HEK293 (cell line): Measurements from ENCODE around the gene C1QBP.

Experiments
- CTCF ChIA-PET: fragments of 350-600 bp; formaldehyde crosslinking; extraction: SDS; loops from one replicate; lab custom pipeline; 2021; ENCODE audit warnings: antibody characterized with exemption; lab: Yijun Ruan, JAX
- POLR2A ChIA-PET: fragments of 300-600 bp; formaldehyde crosslinking; extraction: SDS; loops from one replicate; lab custom pipeline; 2020; ENCODE audit warnings: antibody characterized with exemption, inconsistent platforms; lab: Yijun Ruan, JAX
- H3K27ac ChIP-seq: fragments of 200-500 bp; sonication (Bioruptor generic); 2 replicates; pipeline ENCODE4 v1.5.1; 2014; ENCODE audit warnings: low read depth, low read length, control low read depth, inconsistent platforms; ENCODE audit errors: extremely low read depth
- H3K36me3 ChIP-seq, 2 experiments: fragments of 200-500 bp in 1 of 2; sonication (Bioruptor generic) in 1 of 2; 1 replicate in 1 of 2; 2 replicates in 1 of 2; pipeline ENCODE4 v1.5.1; 2014 to 2017; ENCODE audit warnings: inconsistent platforms in 2 of 2, low read length in 2 of 2; ENCODE audit not compliant: control insufficient read depth in 2 of 2, insufficient read depth in 1 of 2
- H3K4me1 ChIP-seq: fragments of 200-500 bp; sonication (Bioruptor generic); 2 replicates; pipeline ENCODE4 v1.5.1; 2014; ENCODE audit warnings: mild to moderate bottlenecking, low read length, inconsistent platforms; ENCODE audit not compliant: control insufficient read depth, insufficient read depth
- H3K4me3 ChIP-seq: 2 replicates; pipeline ENCODE4 v1.5.1; 2011; ENCODE audit warnings: low read depth, mild to moderate bottlenecking, control low read depth, low read length, moderate library complexity
- H3K9me3 ChIP-seq: fragments of 200-500 bp; sonication (Bioruptor generic); 2 replicates; pipeline ENCODE4 v1.5.1; 2014; ENCODE audit warnings: low read depth, low read length, inconsistent platforms; ENCODE audit not compliant: control insufficient read depth, insufficient read depth
- AEBP2 ChIP-seq: fragments of 450-650 bp; formaldehyde crosslinking; IDR thresholded peaks from 2 replicates; pipeline ENCODE4 v1.5.1; 2016; ENCODE audit warnings: missing biosample characterization, missing genetic modification characterization, borderline replicate concordance
- EGR2 ChIP-seq: fragments of 450-650 bp; formaldehyde crosslinking; IDR thresholded peaks from 2 replicates; pipeline ENCODE4 v1.5.1; 2016; ENCODE audit warnings: low read depth, missing biosample characterization, missing genetic modification characterization
- HOXD13 ChIP-seq: sonication (generic); formaldehyde crosslinking; IDR thresholded peaks from 2 replicates; pipeline ENCODE4 v1.8.0; 2022; ENCODE audit warnings: missing genetic modification reagents, borderline replicate concordance
- OSR2 ChIP-seq: fragments of 450-650 bp; formaldehyde crosslinking; IDR thresholded peaks from 2 replicates; pipeline ENCODE4 v1.5.1; 2016; ENCODE audit warnings: missing biosample characterization, missing genetic modification characterization
- OVOL3 ChIP-seq: fragments of 450-650 bp; formaldehyde crosslinking; IDR thresholded peaks from 2 replicates; pipeline ENCODE4 v1.5.1; 2016; ENCODE audit warnings: missing biosample characterization, missing genetic modification characterization
- SCRT2 ChIP-seq: fragments of 450-650 bp; formaldehyde crosslinking; IDR thresholded peaks from 2 replicates; pipeline ENCODE4 v1.5.1; 2016; ENCODE audit warnings: missing biosample characterization, missing genetic modification characterization
- TCF7L2 ChIP-seq: IDR thresholded peaks from 2 replicates; pipeline ENCODE4 v1.6.1; 2011; ENCODE audit warnings: low read depth, mild to moderate bottlenecking, inconsistent platforms, low read length, moderate library complexity, borderline replicate concordance
- WT1 ChIP-seq: fragments of 450-650 bp; formaldehyde crosslinking; IDR thresholded peaks from 2 replicates; pipeline ENCODE4 v1.5.1; 2016; ENCODE audit warnings: missing biosample characterization, missing genetic modification characterization
- YY2 ChIP-seq: fragments of 450-650 bp; formaldehyde crosslinking; IDR thresholded peaks from 2 replicates; pipeline ENCODE4 v1.5.1; 2016; ENCODE audit warnings: missing biosample characterization, missing genetic modification characterization
- ZBTB17 ChIP-seq: fragments of 450-650 bp; formaldehyde crosslinking; IDR thresholded peaks from 2 replicates; pipeline ENCODE4 v1.5.1; 2016; ENCODE audit warnings: missing biosample characterization, missing genetic modification characterization
- ZBTB20 ChIP-seq: fragments of 450-650 bp; formaldehyde crosslinking; IDR thresholded peaks from 2 replicates; pipeline ENCODE4 v1.5.1; 2016; ENCODE audit warnings: missing biosample characterization, missing genetic modification characterization
- ZBTB48 ChIP-seq: fragments of 450-650 bp; formaldehyde crosslinking; IDR thresholded peaks from 2 replicates; pipeline ENCODE4 v1.5.1; 2016; ENCODE audit warnings: missing biosample characterization, missing genetic modification characterization
- ZFHX2 ChIP-seq: fragments of 450-650 bp; formaldehyde crosslinking; conservative IDR thresholded peaks from 2 replicates; pipeline ENCODE4 v1.5.1; 2016; ENCODE audit warnings: missing biosample characterization, missing genetic modification characterization
- ZFP3 ChIP-seq: fragments of 450-650 bp; formaldehyde crosslinking; IDR thresholded peaks from 2 replicates; pipeline ENCODE4 v1.5.1; 2016; ENCODE audit warnings: low read depth, missing biosample characterization, missing genetic modification characterization
- ZFP69B ChIP-seq: fragments of 450-650 bp; formaldehyde crosslinking; IDR thresholded peaks from 2 replicates; pipeline ENCODE4 v1.5.1; 2016; ENCODE audit warnings: missing biosample characterization, missing genetic modification characterization
- ZIC2 ChIP-seq: fragments of 450-650 bp; formaldehyde crosslinking; IDR thresholded peaks from 2 replicates; pipeline ENCODE4 v1.5.1; 2016; ENCODE audit warnings: missing biosample characterization, missing genetic modification characterization
- ZNF23 ChIP-seq: fragments of 450-650 bp; formaldehyde crosslinking; IDR thresholded peaks from 2 replicates; pipeline ENCODE4 v1.5.1; 2016; ENCODE audit warnings: missing biosample characterization, missing genetic modification characterization, borderline replicate concordance
- ZNF521 ChIP-seq: fragments of 450-650 bp; formaldehyde crosslinking; IDR thresholded peaks from 2 replicates; pipeline ENCODE4 v1.5.1; 2017; ENCODE audit warnings: missing biosample characterization, mild to moderate bottlenecking, missing genetic modification characterization
- ZNF600 ChIP-seq: fragments of 450-650 bp; formaldehyde crosslinking; IDR thresholded peaks from 2 replicates; pipeline ENCODE4 v1.5.1; 2016; ENCODE audit warnings: missing biosample characterization, missing genetic modification characterization
- ZNF610 ChIP-seq: fragments of 450-650 bp; formaldehyde crosslinking; IDR thresholded peaks from 2 replicates; pipeline ENCODE4 v1.5.1; 2016; ENCODE audit warnings: missing biosample characterization, missing genetic modification characterization, borderline replicate concordance
- ZNF654 ChIP-seq: fragments of 450-650 bp; formaldehyde crosslinking; IDR thresholded peaks from 2 replicates; pipeline ENCODE4 v1.5.1; 2016; ENCODE audit warnings: low read depth, missing biosample characterization, missing genetic modification characterization
- ZNF677 ChIP-seq: fragments of 450-650 bp; IDR thresholded peaks from 2 replicates; pipeline ENCODE4 v1.5.0; 2018; ENCODE audit warnings: missing biosample characterization, mild to moderate bottlenecking, missing genetic modification characterization, moderate library complexity
- ZNF792 ChIP-seq: fragments of 450-650 bp; formaldehyde crosslinking; IDR thresholded peaks from 2 replicates; pipeline ENCODE4 v1.5.1; 2016; ENCODE audit warnings: missing biosample characterization, missing genetic modification characterization
- TF ChIP-seq, protein P1 (sequence below): fragments of 450-650 bp; formaldehyde crosslinking; IDR thresholded peaks from 2 replicates; pipeline ENCODE4 v1.5.1; 2016; ENCODE audit warnings: missing biosample characterization, missing genetic modification characterization
- TF ChIP-seq, protein P2 (sequence below): fragments of 450-650 bp; formaldehyde crosslinking; conservative IDR thresholded peaks from 2 replicates; pipeline ENCODE4 v1.5.1; 2016; ENCODE audit warnings: low read depth, missing biosample characterization, missing genetic modification characterization

The C1QBP gene

GRCh38 chr17:5466295-5466694 is 27.3 kb upstream of the C1QBP start (continued):
- TF ChIP-seq, protein P1, sequence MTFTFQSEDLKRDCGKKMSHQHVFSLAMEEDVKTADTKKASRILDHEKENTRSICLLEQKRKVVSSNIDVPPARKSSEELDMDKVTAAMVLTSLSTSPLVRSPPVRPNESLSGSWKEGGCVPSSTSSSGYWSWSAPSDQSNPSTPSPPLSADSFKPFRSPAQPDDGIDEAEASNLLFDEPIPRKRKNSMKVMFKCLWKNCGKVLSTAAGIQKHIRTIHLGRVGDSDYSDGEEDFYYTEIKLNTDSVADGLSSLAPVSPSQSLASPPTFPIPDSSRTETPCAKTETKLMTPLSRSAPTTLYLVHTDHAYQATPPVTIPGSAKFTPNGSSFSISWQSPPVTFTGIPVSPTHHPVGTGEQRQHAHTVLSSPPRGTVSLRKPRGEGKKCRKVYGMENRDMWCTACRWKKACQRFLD: no peak
- TF ChIP-seq OVOL3 (tag by site-specific recombination) (no peak), WT1 (tag by site-specific recombination) (no peak)

- H3K27ac ChIP-seq: no peak overlapping the region
- H3K9me3 ChIP-seq: no peaks in the 10 kb centered on the region
- ChIA-PET POLR2A (interaction anchor here (1.8 kb wide), 1 partner anchor 21 kb away, joined by 5 read pairs; the partner anchor contains the start of genes DERL2 and MIS12), CTCF (interaction anchor here (0.7 to 1.7 kb wide), 2 partner anchors 9 to 25 kb away, joined by 4 to 11 read pairs; partner anchors contain the start of gene C1QBP)
- peaks cover 18% of the 10 kb centered on the region for H3K4me1 ChIP-seq
- no peak overlapping the region for H3K4me3 ChIP-seq
- peaks cover 37 to 41% of the 10 kb centered on the region in 2 experiments for H3K36me3 ChIP-seq
- TF ChIP-seq ZIC2 (tag by site-specific recombination) (no peak), ZNF610 (tag by site-specific recombination) (no peak), ZFP3 (tag by site-specific recombination) (no peak), ZBTB48 (tag by site-specific recombination) (no peak), ZBTB20 (tag by site-specific recombination) (no peak), ZNF23 (tag by site-specific recombination) (no peak), YY2 (no peak), ZFHX2 (tag by site-specific recombination) (0 out of 2 replicates have a peak, but pooled peaks have one; percentile 17), TCF7L2 (no peak), OSR2 (tag by site-specific recombination) (no peak), ZBTB17 (tag by site-specific recombination) (peak; percentile 44), ZFP69B (tag by site-specific recombination) (no peak), ZNF600 (tag by site-specific recombination) (peak; percentile 62), ZNF654 (tag by site-specific recombination) (no peak), ZNF792 (tag by site-specific recombination) (no peak), HOXD13 (CRISPR knock-in tag) (no peak), SCRT2 (no peak), EGR2 (tag by site-specific recombination) (0 out of 2 replicates have a peak, but pooled peaks have one; percentile 28), ZNF677 (tag by site-specific recombination) (no peak), AEBP2 (tag by site-specific recombination) (no peak), ZNF521 (no peak)
- TF ChIP-seq, protein P2, sequence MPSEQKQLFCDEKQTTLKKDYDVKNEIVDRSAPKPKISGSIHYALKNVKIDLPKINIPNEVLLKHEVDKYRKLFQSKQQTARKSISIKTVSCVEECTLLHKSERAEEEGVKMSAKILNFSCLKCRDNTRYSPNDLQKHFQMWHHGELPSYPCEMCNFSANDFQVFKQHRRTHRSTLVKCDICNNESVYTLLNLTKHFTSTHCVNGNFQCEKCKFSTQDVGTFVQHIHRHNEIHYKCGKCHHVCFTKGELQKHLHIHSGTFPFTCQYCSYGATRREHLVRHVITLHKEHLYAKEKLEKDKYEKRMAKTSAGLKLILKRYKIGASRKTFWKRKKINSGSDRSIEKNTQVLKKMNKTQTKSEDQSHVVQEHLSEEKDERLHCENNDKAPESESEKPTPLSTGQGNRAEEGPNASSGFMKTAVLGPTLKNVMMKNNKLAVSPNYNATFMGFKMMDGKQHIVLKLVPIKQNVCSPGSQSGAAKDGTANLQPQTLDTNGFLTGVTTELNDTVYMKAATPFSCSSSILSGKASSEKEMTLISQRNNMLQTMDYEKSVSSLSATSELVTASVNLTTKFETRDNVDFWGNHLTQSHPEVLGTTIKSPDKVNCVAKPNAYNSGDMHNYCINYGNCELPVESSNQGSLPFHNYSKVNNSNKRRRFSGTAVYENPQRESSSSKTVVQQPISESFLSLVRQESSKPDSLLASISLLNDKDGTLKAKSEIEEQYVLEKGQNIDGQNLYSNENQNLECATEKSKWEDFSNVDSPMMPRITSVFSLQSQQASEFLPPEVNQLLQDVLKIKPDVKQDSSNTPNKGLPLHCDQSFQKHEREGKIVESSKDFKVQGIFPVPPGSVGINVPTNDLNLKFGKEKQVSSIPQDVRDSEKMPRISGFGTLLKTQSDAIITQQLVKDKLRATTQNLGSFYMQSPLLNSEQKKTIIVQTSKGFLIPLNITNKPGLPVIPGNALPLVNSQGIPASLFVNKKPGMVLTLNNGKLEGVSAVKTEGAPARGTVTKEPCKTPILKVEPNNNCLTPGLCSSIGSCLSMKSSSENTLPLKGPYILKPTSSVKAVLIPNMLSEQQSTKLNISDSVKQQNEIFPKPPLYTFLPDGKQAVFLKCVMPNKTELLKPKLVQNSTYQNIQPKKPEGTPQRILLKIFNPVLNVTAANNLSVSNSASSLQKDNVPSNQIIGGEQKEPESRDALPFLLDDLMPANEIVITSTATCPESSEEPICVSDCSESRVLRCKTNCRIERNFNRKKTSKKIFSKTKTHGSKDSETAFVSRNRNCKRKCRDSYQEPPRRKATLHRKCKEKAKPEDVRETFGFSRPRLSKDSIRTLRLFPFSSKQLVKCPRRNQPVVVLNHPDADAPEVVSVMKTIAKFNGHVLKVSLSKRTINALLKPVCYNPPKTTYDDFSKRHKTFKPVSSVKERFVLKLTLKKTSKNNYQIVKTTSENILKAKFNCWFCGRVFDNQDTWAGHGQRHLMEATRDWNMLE (tag by site-specific recombination): no peak
- TF ChIP-seq, all 188 proteins: peak for 4
Observed at GRCh38 chr17:5464717-5465507, 26.0 kb upstream of the C1QBP start.
